ENCODE data around the gene CDS1. TPM values are rescaled to one million over a fixed set of nuclear protein-coding genes. Genes with fewer than 3 reads are reported as not detected.

Gene CDS1
- total RNA-seq, 1 donor from 2014 or later: 8.8 TPM

DNA sequence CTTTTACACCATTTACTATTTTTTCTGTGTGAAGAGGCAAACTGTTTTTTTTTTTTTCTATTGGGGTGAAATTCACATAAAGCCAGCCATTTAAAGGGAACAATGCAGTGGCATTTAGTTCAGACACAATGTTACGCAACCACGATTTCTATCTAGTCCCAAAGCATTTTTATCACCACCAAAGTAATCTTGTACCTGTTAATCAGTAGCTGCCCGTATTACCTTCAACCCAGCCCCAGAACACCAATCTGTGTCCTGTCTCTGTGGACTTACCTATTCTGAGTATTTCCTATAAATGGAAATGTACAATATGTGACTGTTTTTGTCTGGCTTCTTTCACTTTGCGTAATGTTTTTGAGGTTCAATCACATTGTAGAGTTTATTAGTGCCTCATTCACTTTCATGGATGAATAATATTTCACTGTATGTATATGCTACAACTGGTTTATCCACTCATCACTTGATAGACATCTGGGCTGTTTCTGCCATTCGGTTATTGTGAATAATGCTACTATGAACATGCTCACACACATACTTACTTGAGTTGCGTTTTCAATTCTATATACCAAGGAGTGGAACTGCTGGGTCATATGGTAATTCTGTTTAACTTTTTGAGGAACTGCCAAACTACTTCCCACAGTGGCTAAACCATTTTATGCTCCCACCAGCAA, 116.2 kb downstream of the CDS1 start:
- H3K36me3 ChIP-seq: peaks cover 0 to 53% of the 10 kb centered on the region in 2 donors
- intact Hi-C loops (cut with DNase I): no loop called here
- H3K27me3 ChIP-seq: no peaks in the 10 kb centered on the region
- no peaks in the 10 kb centered on the region for H3K9me3 ChIP-seq
- TF ChIP-seq POLR2AphosphoS5 (IDR thresholded peaks at IDR 0.05; ENCODE audit: insufficient read depth in 1 of 2, low read depth in 1 of 2): no peak
- no peak overlapping the region for H3K4me3 ChIP-seq
- no peaks in the 10 kb centered on the region for H3K4me1 ChIP-seq
- no peak for DNase-seq (ENCODE audit: extremely low spot score in 2 of 2)
- H3K27ac ChIP-seq: no peak overlapping the region

Small RNAs within 50 kb of the gene (small RNA-seq; reads per million reads assigned to genes)
- gene RN7SL552P (not detected), gene RPL3P13 (not detected)

Other genes starting within 250 kb of the CDS1 start
- not detected for gene NKX6-1, start 83.8 kb upstream of the CDS1 start, total RNA-seq